T-helper 2 cell treated with Interferon-gamma antibody and Interleukin-4, amounts not matched to agents 100 ng/mL and 5 ng/mL, for 36 hours (primary cell): ENCODE results near the gene GRAP2. TPM values are rescaled to one million over a fixed set of nuclear protein-coding genes. Genes with fewer than 3 reads are reported as not detected.

Experiments
- intact Hi-C: fragments of 100-400 bp; cut with micrococcal nuclease; formaldehyde crosslinking; loops from one replicate; pipeline ENCODE4 v1.15.1; 2023
- total RNA-seq: library from RNA; stranded (reverse); gene quantifications from 2 replicates; pipeline ENCODE4 v1.2.3, GENCODE V29; 2022

GRAP2 gene
- total RNA-seq, 1 donor from 2014 or later, result 148 TPM

DNA sequence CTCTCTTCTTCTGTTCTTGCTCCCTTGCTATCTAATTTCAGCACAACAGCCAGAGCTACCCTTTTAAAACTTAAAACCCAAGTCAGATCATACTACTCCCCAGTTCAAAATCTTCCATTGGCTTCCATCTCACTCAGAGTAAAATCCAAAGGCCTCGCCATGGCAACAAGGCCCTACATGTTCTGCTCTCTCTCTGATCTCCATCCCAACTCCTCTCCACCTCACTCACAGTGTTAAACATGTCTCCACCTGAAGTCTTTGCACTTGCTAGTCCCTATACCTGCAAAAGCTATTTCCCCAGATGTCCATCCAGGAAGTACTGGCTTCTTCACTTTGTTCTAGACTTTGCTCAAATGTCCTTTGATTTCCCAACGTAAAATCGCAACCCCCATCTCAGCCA is 3.0 kb upstream of the GRAP2 start:
- intact Hi-C loops, result no loop called here

DNA sequence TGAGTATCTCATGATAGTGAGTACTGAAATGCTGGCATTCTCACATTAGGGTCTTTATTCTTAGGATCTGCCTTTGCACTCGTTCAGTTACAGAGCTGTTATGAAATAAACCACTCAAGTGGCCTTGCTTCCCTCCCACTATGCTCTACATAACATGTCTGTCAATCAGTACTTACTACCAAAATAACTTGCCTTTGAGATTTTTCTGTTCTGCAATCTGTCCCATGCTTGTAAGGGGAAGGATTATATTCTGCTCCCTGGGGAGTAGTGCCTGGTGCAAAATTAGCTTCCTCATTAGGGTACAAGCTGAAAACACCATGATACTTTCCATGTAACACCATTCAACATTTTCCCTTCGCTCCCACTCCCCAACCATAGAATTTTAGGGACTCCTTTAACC is 1.9 kb upstream of the GRAP2 start:
- intact Hi-C loops, result no loop called here

DNA sequence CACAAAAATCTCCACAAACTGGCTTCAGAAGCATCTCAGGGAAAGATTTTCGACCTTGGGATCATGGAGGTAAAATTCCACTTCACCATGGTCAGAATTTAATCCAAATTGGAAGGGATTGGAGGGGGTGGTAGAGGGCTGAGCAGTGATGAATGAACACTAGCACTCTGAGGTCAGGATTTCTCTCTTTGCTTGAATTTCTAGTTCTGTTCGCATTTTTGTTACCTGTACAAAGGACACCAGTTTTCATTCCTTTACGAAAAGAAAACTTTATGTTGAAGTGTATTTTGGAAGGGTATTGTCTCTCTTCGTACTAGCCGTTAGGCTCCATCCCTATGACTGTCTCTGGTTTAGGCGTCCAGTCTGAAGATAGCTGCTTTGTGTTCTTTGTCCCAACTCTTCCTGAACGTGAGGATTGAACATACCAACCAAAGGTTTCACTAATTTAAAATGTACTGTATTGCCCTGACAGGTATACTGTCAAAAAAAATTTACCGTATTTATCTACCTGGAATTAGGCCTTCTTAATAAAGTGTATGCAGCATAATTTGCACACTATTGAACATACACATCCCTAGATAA is 772 bp downstream of the GRAP2 start:
- intact Hi-C loops, result loop anchor here (1.0 to 10.0 kb wide), 7 partner anchors 9 to 367 kb away; partner anchors contain the start of genes RPS19BP1, TMA7B and TNRC6B

DNA sequence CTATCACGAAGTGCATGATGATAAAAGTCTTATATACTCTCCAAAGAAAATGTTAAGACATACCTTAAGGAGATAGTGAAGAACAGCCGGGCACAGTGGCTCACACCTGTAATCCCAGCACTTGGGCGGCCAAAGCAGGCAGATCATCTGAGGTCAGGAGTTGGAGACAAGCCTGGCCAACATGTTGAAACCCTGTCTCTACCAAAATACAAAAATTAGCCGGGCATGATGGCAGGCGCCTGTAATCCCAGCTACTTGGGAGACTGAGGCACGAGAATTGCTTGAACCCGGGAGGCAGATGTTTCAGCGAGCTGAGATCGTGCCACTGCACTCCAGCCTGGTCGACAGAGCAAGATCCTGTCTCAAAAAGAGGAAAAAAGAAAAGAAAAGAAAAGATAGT is 3.1 kb downstream of the GRAP2 start:
- intact Hi-C loops, result loop anchor here (5.0 to 10.0 kb wide), 3 partner anchors 58 to 369 kb away; partner anchors contain the start of genes RPS19BP1, TMA7B and TNRC6B

DNA sequence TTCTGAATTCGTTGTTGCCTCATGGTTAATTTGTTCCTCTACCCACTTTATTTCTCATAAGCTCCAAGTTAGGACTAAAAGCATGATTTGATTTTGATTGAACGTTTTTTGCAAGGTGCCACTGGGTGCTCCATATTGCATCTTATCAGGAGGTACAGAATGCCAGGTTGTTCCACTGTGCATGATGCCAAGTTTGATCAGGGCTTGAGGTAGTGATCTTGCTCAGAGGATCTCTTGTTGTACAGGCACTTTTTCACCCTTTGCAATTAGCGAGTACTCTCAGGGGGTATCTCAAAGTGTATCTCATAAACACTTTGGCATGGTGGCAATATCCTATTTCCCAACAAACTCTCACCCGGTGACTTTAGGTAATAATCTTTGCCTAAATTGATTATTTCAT is 4.0 kb downstream of the GRAP2 start:
- intact Hi-C loops, result loop anchor here (5.0 to 10.0 kb wide), 4 partner anchors 57 to 370 kb away; partner anchors contain the start of genes RPS19BP1, TMA7B and TNRC6B

DNA sequence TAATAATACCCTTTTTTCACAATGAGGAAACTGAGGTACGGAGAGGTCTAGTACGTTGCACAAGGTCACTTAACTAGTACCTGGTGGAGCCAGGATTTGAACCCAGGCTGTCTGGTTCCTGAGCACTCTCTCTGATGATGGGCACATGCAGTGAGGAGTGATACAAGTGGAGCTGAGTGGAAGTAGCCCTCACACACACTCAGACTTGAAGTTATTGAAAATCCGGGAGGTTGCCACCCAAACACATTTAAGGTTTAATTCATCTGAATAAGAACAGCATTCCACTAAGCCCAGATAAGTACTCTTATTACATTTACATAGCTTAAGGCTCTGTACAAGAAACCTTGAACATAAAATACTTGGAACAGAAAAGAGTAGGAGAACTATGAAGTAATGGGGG is 4.8 kb downstream of the GRAP2 start:
- intact Hi-C loops, result loop anchor here (5.0 to 10.0 kb wide), 2 partner anchors 133 to 371 kb away; partner anchors contain the start of gene RPS19BP1

DNA sequence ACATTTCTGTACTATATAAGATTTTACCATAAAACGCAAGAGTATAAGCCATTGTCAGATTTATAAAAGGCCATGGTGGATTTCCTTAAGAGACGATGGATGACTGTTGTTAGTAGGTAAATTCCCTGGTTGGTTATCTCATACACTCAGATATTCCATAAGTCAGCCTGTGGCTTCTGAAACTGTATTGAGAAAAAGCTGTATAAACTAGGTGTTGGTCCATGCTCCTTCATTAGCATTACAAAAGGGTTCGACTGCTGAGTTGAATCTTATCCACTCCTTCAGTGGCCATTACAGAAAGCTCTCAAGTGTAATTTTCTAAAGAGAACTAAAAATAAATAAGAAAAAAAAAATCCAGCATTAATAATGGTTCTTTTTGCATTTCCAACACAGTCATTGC is 5.3 kb downstream of the GRAP2 start:
- intact Hi-C loops, result loop anchor here (5.0 to 10.0 kb wide), 2 partner anchors 134 to 371 kb away; partner anchors contain the start of gene RPS19BP1

DNA sequence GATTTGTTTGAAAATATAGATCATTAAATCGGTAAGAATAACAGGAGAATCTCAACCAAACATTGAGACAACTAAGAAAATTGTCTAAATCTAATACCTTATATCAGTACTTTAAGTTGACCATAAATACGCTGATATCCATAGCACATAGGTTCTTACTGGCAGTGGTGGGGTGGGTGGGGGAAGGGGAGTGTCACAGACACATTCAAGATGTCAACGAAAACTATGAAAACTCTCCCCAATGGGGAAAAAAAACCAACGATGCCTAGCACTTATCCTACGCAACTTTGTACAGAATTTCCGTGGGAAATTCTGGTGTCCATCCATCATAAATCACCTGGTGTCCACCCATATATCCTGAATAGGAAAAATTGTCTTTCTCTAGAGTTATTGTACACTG is 6.2 kb downstream of the GRAP2 start:
- intact Hi-C loops, result loop anchor here (5.0 to 10.0 kb wide), 2 partner anchors 135 to 372 kb away; partner anchors contain the start of gene RPS19BP1

DNA sequence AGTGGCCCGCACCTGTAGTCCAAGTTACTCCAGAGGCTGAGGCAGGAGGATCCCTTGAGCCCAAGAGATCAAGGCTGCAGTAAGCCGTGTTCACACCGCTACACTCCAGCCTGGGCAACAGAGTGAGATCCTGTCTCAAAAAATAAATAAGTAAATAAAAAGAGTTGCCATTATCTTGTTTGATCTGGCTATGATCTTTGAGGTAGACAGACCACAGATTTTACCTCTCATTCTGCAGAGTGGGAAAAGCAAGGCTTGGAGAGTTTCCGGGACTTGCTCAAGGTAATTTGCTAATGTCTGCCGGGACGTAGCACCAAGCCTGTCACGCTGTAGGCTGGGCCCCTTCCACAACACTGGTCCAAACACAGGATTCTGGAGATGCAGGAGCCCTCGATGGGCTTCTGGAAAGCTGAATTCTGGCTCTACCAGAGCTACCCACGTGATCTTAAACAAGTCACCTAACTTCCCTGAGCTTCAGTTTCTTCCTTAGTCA is 6.8 kb downstream of the GRAP2 start:
- intact Hi-C loops, result loop anchor here (5.0 to 10.0 kb wide), 2 partner anchors 135 to 373 kb away; partner anchors contain the start of gene RPS19BP1

DNA sequence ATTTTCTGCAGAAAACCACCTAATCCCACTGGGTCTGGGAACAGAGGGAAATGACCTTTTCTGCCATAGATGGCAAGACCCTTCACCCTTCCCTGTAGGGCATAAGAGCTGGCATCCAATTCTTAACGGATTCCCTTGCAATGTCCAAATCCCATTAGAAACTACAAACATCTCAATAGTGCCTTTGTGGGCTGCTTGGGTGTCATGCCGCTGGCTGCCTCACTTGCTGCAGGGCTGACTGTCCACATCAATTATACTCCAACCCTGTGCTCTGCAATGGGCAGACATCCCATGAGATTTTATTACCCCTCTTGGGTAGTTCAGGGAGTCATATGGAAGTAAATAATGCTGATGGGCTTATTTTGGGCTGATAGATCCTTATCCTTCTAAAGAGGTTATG is 7.3 kb downstream of the GRAP2 start:
- intact Hi-C loops, result loop anchor here (5.0 to 10.0 kb wide), 2 partner anchors 136 to 373 kb away; partner anchors contain the start of gene RPS19BP1

DNA sequence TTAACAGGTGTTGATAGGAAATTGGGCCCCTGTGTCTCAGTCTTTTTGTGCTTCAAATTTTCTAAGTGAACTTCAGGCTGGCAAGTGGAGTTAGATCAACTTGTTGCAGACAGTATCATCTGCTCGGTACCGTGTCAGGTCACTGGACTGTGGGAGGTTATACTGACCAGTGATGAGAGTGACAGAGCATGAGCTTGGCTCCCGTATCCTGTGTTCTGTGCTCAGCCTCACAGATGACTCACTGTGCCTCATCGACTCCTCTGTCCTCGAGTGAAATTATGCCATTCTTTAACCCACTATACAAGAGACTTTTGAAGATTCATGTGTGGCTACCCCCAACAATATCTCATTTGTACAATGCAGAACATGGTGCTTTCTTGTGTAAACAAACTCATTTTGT is 7.9 kb downstream of the GRAP2 start:
- intact Hi-C loops, result loop anchor here (5.0 to 10.0 kb wide), 2 partner anchors 136 to 374 kb away; partner anchors contain the start of gene RPS19BP1

DNA sequence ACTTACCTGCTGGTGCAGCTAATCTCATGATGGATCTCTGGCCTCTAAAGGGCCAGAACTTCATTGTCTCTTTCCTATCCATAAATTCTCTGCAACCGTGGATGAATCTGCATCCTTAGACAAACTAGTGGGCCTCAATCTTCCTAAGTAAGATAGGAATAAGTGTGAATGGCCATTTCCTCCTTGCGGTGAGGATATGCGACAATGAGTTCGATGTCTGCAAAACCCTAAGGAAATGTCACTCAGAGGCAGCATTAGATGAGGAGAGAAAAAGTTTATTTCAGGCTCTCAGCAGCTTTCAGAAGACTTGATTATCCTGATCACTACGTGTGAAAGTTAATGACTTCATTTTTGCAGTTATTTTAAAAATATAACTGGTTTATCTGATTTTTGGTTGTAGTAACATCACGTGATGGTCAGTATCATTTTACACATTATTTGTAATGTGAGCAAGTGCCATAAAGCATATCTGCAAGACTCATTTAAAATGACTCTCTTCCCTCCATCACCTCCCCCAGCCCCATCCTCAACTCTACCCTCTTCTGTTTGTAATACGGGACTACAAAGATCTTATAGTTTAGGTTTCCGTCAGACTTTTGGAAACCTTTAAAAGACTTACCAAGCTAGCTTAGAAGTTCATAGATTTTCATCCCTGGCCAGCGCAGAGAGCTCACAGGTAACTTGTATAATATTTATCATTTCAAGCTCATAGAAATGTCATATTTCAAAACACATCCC is 10.2 kb downstream of the GRAP2 start:
- intact Hi-C loops, result loop anchor here (1.0 kb wide), 1 partner anchor 10 kb away; the partner anchor contains the start of gene GRAP2

DNA sequence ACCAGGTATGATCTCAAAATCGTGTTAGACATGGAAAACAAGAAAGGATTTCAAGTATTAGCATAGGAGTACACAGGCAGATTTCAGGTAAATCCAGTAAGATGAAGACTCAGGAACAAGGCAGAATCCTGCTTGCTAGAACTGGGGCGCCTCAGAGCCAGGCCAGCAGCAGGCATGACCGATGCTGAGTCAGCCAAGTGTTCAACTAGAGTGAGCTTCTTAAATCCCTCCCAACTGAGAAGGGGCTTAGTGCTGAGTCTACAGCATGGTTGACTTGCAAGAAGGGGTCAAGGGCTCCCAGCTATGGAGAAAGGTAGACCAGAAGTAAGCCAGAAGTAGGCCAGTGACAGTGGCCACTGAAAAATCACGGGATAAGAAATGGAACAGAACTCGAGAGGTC is 12.4 kb downstream of the GRAP2 start:
- intact Hi-C loops, result no loop called here

DNA sequence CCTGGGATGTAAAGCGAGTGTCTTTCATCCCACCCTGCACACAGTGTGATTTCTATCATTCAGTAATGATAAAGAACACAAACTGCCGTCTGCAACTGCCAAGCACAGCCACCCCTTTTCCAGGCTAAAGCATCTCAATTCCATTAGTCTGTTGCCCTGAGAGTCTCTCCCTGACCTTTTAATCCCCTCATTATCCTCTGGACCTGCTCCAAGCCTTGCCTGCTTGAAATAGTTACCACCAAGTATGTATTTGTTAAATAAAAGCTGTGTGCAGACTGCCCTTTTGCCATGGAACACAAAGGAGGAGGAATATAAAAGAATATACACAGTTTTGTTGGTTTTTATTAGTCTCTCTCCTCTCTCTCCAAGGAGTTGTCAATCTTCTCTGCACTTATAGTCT is 13.0 kb downstream of the GRAP2 start:
- intact Hi-C loops, result no loop called here

DNA sequence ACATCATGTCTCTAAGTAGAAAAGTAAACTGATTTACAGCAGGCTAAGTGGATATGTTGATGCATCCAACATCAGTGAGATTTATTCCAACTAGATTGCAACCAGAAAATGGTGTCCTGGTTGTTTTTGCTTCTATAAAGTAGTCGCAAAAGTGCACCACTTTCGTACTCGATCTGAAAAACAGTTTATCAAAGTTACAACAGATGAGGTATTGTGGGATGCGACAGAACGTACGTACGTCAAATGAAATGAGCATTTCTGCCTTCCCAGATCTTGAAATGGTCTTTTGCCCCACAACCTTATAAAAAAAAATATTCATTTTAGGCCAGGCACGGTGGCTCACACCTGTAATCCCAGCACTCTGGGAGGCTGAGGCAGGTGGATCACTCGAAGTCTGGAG is 13.7 kb downstream of the GRAP2 start:
- intact Hi-C loops, result no loop called here

DNA sequence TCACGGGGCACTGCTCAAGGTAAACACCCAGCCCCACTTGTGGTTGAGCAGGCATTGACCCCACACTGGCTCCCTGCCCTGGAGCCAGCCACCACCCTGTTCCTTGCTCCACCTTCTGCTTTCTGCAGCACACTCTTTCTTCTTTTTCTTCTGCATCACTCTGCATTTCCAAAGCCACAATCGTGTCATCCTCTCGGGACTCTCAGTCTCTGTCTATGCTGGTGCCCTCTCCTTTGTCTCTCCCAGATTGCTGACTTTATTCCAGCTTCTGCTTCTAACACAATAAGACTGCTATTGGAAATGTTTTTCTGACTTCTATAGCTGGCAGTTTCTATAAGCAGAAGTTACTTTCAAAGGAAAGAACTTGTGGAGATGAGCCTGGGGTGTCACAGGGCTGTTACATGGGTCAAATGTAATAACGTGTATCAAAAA is 14.4 kb downstream of the GRAP2 start:
- intact Hi-C loops, result no loop called here

DNA sequence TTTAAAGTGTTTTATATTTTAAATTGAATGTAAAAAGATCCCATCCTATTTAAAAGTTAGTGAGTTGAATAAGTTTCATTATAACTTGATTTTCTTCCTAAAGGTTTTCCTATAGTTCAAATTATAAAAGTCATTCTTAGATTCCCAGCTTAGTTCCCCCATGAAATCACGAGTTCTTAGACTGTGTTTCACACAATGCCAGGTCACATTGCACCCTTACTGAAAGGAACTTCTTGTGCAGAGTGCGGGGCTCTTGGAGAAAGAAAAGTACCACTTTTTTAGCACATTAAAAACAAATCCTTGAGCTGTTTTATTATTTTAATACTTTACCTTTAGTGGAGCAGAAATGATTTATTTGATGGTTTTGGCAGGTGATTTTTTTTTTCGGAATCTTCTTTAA is 15.6 kb downstream of the GRAP2 start:
- intact Hi-C loops, result no loop called here

DNA sequence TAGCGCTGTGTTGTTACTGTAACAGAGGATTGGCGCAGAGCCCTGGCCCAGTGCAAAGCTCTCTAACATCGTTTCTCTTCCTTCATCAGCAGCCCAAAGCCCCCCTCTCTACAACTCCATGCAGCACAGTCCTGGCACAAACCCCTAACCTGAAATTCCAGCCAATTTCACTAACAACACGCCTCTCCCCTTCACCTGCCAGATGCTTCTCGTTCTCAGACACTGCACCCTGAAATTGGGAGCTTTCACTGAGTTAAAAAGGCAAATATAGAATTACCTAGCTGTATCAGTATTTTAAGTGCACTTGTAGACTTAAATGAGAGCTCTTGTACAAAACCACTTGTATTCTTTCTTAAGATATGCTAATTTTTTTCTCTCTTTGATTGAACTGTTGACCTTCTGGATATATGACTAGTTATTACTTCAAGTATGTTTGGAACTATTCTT is 16.3 kb downstream of the GRAP2 start:
- intact Hi-C loops, result no loop called here

DNA sequence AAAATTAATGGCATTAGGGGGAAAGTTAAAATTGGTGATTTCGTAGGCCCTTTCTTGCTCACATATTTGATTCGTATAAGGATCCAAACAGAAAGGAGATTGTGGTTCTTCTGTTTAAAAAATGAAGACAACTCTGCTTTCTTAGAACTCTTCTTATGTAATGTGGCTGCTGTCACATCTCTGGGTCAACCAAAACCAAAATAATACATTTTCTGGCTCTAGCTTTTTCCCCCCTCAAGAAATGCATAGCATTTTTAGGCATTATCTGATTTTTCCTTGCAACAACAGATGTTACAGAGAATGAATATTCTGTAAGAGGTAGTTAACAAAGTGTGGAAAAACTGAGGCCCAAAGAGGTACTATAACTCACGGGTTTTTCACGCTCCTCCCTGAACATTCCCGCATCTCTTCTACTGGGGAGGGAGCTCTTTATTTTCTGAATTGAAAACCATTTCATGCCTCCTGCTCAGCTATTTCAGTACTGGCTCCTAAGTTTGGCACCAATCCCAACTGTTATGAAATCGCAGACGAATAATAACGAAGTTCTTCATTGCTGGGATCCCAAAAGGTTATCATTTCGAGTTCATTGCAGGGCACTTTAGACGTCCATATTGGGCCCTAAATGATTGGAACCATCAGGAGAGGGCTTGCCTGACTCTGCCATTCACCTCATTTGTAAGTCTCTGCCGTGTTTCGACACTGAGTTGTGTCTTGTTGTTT is 17.1 kb downstream of the GRAP2 start:
- intact Hi-C loops, result no loop called here

DNA sequence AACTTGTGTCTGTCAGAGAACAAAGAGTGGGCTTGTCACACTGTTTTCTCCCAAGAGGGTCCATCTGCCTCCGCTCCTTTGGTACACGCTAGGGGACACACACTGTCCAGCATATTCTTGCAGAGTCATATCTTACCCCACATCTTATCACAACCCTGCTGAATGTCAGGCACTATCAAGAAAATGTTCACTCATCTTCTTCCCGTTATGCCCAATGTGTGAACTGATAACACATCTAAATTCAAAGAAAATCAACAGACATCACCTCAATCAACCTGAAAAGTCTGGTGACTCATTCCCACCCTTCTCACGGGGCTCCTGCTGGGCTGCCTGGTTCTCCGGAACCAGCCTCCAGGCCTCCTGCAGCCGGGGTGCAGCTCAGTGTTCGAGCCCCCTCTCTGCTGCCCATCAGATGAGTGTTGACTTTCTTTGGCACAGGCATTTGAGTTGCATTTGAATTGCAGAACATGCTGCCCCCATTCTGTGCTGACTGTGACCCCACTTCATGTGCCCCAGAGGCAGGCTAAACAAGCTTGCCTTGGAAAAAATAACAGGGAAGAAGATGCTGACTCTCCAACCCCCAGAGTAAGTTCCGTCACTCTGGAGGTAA is 19.4 kb downstream of the GRAP2 start:
- intact Hi-C loops, result loop anchor here (1.0 to 5.0 kb wide), 2 partner anchors 10 to 42 kb away; partner anchors contain the start of gene TMA7B

DNA sequence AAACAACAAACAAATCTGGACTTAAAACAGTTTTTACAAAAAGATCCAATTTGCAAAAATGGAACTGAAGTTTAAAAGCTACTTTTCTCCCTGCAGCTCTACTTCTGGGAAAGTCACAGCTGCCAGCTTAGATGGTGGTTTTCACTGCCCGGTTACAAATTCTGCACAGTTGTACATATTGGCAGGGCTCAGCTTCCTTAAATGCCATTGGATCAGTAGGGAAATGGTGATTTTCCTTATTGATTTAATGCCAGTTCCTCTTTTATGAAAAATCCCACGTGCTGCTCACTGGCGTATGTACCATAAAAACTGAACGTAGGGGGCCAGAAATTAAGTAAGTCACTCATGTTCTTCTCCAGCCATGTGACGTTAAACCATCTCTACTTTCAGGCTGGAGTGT is 22.8 kb downstream of the GRAP2 start:
- intact Hi-C loops, result loop anchor here (5.0 kb wide), 1 partner anchor 39 kb away; the partner anchor contains the start of gene TMA7B
